ENCODE data around the gene ZBTB20. TPM values are rescaled to one million over a fixed set of nuclear protein-coding genes. Genes with fewer than 3 reads are reported as not detected.

ZBTB20 gene
- total and polyA plus RNA-seq, 2 donors (not counting 1 experiment from before 2014, with no cell fraction given), result 4.0 to 22.5 TPM

- no peaks in the 10 kb centered on the region for H3K27me3 ChIP-seq (ENCODE audit: control insufficient read depth, insufficient read depth, low read length)
- no peak overlapping the region for H2AFZ ChIP-seq (ENCODE audit: low read length)
- peak overlapping the region in 1 of 4 experiments; percentile 23 for H3K4me3 ChIP-seq (replicated peaks in 1 of 4; ENCODE audit: control extremely low read depth in 1 of 4, insufficient read depth in 1 of 4, low read depth in 3 of 4, low read length in 4 of 4)
- H3K27ac ChIP-seq (ENCODE audit: insufficient read depth, low read length), result peak overlapping the region; percentile 46
- H4K20me1 ChIP-seq (ENCODE audit: control insufficient read depth, extremely low read depth, insufficient read depth, low read length), result no peaks in the 10 kb centered on the region
- DNase-seq (ENCODE audit: low read depth in 2 of 2), result peak; percentile 33 to 46
- peaks cover 18% of the 10 kb centered on the region for H3K4me1 ChIP-seq (ENCODE audit: control insufficient read depth, extremely low read depth, insufficient read depth, low read length)
- H3K9ac ChIP-seq (ENCODE audit: insufficient read depth, low read length), result no peak overlapping the region
- TF ChIP-seq EZH2 (IDR thresholded peaks at IDR 0.05; ENCODE audit: low read length, missing control alignments), result no peak
- no peak for TF ChIP-seq CTCF (conservative IDR thresholded peaks at IDR 0.05 in 1 of 2, IDR thresholded peaks at IDR 0.05 in 1 of 2; ENCODE audit: low read depth in 1 of 2, low read length in 2 of 2)
- no peaks in the 10 kb centered on the region for H3K36me3 ChIP-seq (ENCODE audit: control insufficient read depth, insufficient read depth, low read length)
- peak overlapping the region; percentile 68 for H3K4me2 ChIP-seq (ENCODE audit: extremely low read depth, insufficient read depth, low read length)
- H3K9me3 ChIP-seq (ENCODE audit: control insufficient read depth, insufficient read depth, low read depth, low read length), result no peaks in the 10 kb centered on the region
- H3K79me2 ChIP-seq (ENCODE audit: control insufficient read depth, insufficient read depth, low read length), result no peaks in the 10 kb centered on the region
Observed at GRCh38 chr3:114417675-114418074, 729.4 kb downstream of the ZBTB20 start.

- peak in 1 of 2 donors; percentile 48 for DNase-seq (ENCODE audit: low read depth in 2 of 2)
- Histone ChIP-seq H3K36me3 (ENCODE audit: control insufficient read depth, insufficient read depth, low read length) (no peaks in the 10 kb centered on the region), H3K4me1 (ENCODE audit: control insufficient read depth, extremely low read depth, insufficient read depth, low read length) (peaks cover 20% of the 10 kb centered on the region), H3K4me3 (replicated peaks in 1 of 4; ENCODE audit: control extremely low read depth in 1 of 4, insufficient read depth in 1 of 4, low read depth in 3 of 4, low read length in 4 of 4) (peak overlapping the region in 1 of 4 experiments; percentile 23), H3K9me3 (ENCODE audit: control insufficient read depth, insufficient read depth, low read depth, low read length) (no peaks in the 10 kb centered on the region), H3K27ac (ENCODE audit: insufficient read depth, low read length) (peak overlapping the region; percentile 46), H3K79me2 (ENCODE audit: control insufficient read depth, insufficient read depth, low read length) (no peaks in the 10 kb centered on the region), H2AFZ (ENCODE audit: low read length) (no peak overlapping the region), H3K4me2 (ENCODE audit: extremely low read depth, insufficient read depth, low read length) (peak overlapping the region; percentile 68), H3K9ac (ENCODE audit: insufficient read depth, low read length) (no peak overlapping the region), H4K20me1 (ENCODE audit: control insufficient read depth, extremely low read depth, insufficient read depth, low read length) (no peaks in the 10 kb centered on the region), H3K27me3 (ENCODE audit: control insufficient read depth, insufficient read depth, low read length) (no peaks in the 10 kb centered on the region)
- TF ChIP-seq CTCF (conservative IDR thresholded peaks at IDR 0.05 in 1 of 2, IDR thresholded peaks at IDR 0.05 in 1 of 2; ENCODE audit: low read depth in 1 of 2, low read length in 2 of 2), result no peak
- no peak for TF ChIP-seq EZH2 (IDR thresholded peaks at IDR 0.05; ENCODE audit: low read length, missing control alignments)
Observed at GRCh38 chr3:114417265-114417664, 729.8 kb downstream of the ZBTB20 start.

GRCh38 chr3:114411811-114412803, 735.0 kb downstream of the ZBTB20 start:
- H3K36me3 ChIP-seq (ENCODE audit: control insufficient read depth, insufficient read depth, low read length), result no peaks in the 10 kb centered on the region
- H3K4me1 ChIP-seq (ENCODE audit: control insufficient read depth, extremely low read depth, insufficient read depth, low read length), result peaks cover 32% of the 10 kb centered on the region
- peak; percentile 61 to 85 for DNase-seq (ENCODE audit: low read depth in 2 of 2)
- no peaks in the 10 kb centered on the region for H3K9me3 ChIP-seq (ENCODE audit: control insufficient read depth, insufficient read depth, low read depth, low read length)
- no peaks in the 10 kb centered on the region for H3K79me2 ChIP-seq (ENCODE audit: control insufficient read depth, insufficient read depth, low read length)
- H2AFZ ChIP-seq (ENCODE audit: low read length), result no peak overlapping the region
- H3K4me3 ChIP-seq (replicated peaks in 1 of 4; ENCODE audit: control extremely low read depth in 1 of 4, insufficient read depth in 1 of 4, low read depth in 3 of 4, low read length in 4 of 4), result peak overlapping the region in 1 of 4 experiments; percentile 14
- H3K27ac ChIP-seq (ENCODE audit: insufficient read depth, low read length), result peak overlapping the region; percentile 59
- TF ChIP-seq EZH2 (IDR thresholded peaks at IDR 0.05; ENCODE audit: low read length, missing control alignments) (no peak), CTCF (conservative IDR thresholded peaks at IDR 0.05 in 1 of 2, IDR thresholded peaks at IDR 0.05 in 1 of 2; ENCODE audit: low read depth in 1 of 2, low read length in 2 of 2) (peak in 1 of 2 donors; percentile 13)
- H3K27me3 ChIP-seq (ENCODE audit: control insufficient read depth, insufficient read depth, low read length), result no peaks in the 10 kb centered on the region
- no peak overlapping the region for H3K9ac ChIP-seq (ENCODE audit: insufficient read depth, low read length)
- H3K4me2 ChIP-seq (ENCODE audit: extremely low read depth, insufficient read depth, low read length), result peak overlapping the region; percentile 79
- H4K20me1 ChIP-seq (ENCODE audit: control insufficient read depth, extremely low read depth, insufficient read depth, low read length), result no peaks in the 10 kb centered on the region
